H9 (cell line): ENCODE results near the gene MAPK6. TPM values are rescaled to one million over a fixed set of nuclear protein-coding genes. Genes with fewer than 3 reads are reported as not detected.
A peak's percentile ranks its signal among the peaks of the same experiment; 100 is the strongest.

Experiments
- DNase-seq: peaks from one replicate; pipeline ENCODE4 v3.0.0-alpha.2; 2017
- H2AFZ ChIP-seq: one replicate; pipeline ENCODE4 v1.6.1; 2013; ENCODE audit warnings: mild to moderate bottlenecking, low read length, control low read depth, moderate library complexity
- H2AK5ac ChIP-seq: 2 replicates; pipeline ENCODE4 v1.6.1; 2013; ENCODE audit warnings: low read length, control low read depth, mixed read lengths; ENCODE audit not compliant: insufficient read length
- H2BK120ac ChIP-seq: one replicate; pipeline ENCODE4 v1.6.1; 2013; ENCODE audit warnings: low read depth, mild to moderate bottlenecking, low read length, control low read depth, inconsistent platforms; ENCODE audit not compliant: poor library complexity, severe bottlenecking
- H2BK12ac ChIP-seq: 2 replicates; pipeline ENCODE4 v1.6.1; 2013; ENCODE audit warnings: low read length, control low read depth, mixed read lengths, low read depth; ENCODE audit not compliant: insufficient read length
- H2BK15ac ChIP-seq: 2 replicates; pipeline ENCODE4 v1.6.1; 2013; ENCODE audit warnings: low read depth, low read length, control low read depth
- H2BK20ac ChIP-seq: one replicate; pipeline ENCODE4 v1.6.1; 2013; ENCODE audit warnings: low read depth, mild to moderate bottlenecking, low read length, control low read depth, inconsistent platforms; ENCODE audit not compliant: poor library complexity, severe bottlenecking
- H2BK5ac ChIP-seq: 2 replicates; pipeline ENCODE4 v1.6.1; 2013; ENCODE audit warnings: low read length, control low read depth, mixed read lengths; ENCODE audit not compliant: insufficient read length
- H3K14ac ChIP-seq: 2 replicates; pipeline ENCODE4 v1.6.1; 2013; ENCODE audit warnings: low read length, control low read depth; ENCODE audit not compliant: insufficient read depth
- H3K18ac ChIP-seq: 2 replicates; pipeline ENCODE4 v1.6.1; 2013; ENCODE audit warnings: low read depth, mild to moderate bottlenecking, mixed read lengths, low read length, control low read depth; ENCODE audit not compliant: insufficient read length
- H3K23ac ChIP-seq: 2 replicates; pipeline ENCODE4 v1.6.1; 2013; ENCODE audit warnings: low read length, control low read depth, mixed read lengths, low read depth; ENCODE audit not compliant: insufficient read length
- H3K23me2 ChIP-seq: 2 replicates; pipeline ENCODE4 v1.6.1; 2013; ENCODE audit warnings: low read depth, mild to moderate bottlenecking, mixed read lengths, low read length, control low read depth; ENCODE audit not compliant: insufficient read length, poor library complexity, severe bottlenecking
- H3K27ac ChIP-seq: 2 replicates; pipeline ENCODE4 v1.5.1; 2013; ENCODE audit warnings: low read length, control low read depth, mixed read lengths, low read depth; ENCODE audit not compliant: insufficient read length
- H3K27me3 ChIP-seq: 2 replicates; pipeline ENCODE4 v1.6.1; 2013; ENCODE audit warnings: low read length, control low read depth, inconsistent platforms; ENCODE audit not compliant: insufficient read depth
- H3K4ac ChIP-seq: 2 replicates; pipeline ENCODE4 v1.6.1; 2013; ENCODE audit warnings: low read depth, mild to moderate bottlenecking, control low read depth, inconsistent platforms, low read length, moderate library complexity
- H3K4me1 ChIP-seq: 2 replicates; pipeline ENCODE4 v1.6.1; 2013; ENCODE audit warnings: low read length, control low read depth, inconsistent platforms; ENCODE audit not compliant: insufficient read depth
- H3K4me2 ChIP-seq: 2 replicates; pipeline ENCODE4 v1.6.1; 2013; ENCODE audit warnings: low read length, control low read depth, mixed read lengths; ENCODE audit not compliant: insufficient read length, insufficient read depth
- H3K56ac ChIP-seq: 2 replicates; pipeline ENCODE4 v1.6.1; 2013; ENCODE audit warnings: low read depth, mild to moderate bottlenecking, mixed read lengths, low read length, control low read depth; ENCODE audit not compliant: insufficient read length
- H3K79me1 ChIP-seq: 2 replicates; pipeline ENCODE4 v1.6.1; 2013; ENCODE audit warnings: low read depth, mild to moderate bottlenecking, moderate library complexity, low read length, control low read depth, inconsistent platforms; ENCODE audit not compliant: insufficient read depth, poor library complexity, severe bottlenecking
- H3K79me2 ChIP-seq: 2 replicates; pipeline ENCODE4 v1.6.1; 2013; ENCODE audit warnings: low read length, control low read depth, inconsistent platforms; ENCODE audit not compliant: insufficient read depth
- H3K9ac ChIP-seq: 2 replicates; pipeline ENCODE4 v1.6.1; 2013; ENCODE audit warnings: low read length, control low read depth, mixed read lengths; ENCODE audit not compliant: insufficient read length; ENCODE audit errors: extremely low read depth
- H3K9me3 ChIP-seq: one replicate; pipeline ENCODE4 v1.6.1; 2013; ENCODE audit warnings: low read depth, low read length, inconsistent platforms; ENCODE audit not compliant: control insufficient read depth
- H3T11ph ChIP-seq: one replicate; pipeline ENCODE4 v1.6.1; 2013; ENCODE audit warnings: mild to moderate bottlenecking, low read length, control low read depth, inconsistent platforms
- H4K20me1 ChIP-seq: one replicate; pipeline ENCODE4 v1.6.1; 2013; ENCODE audit not compliant: control insufficient read depth, insufficient read length, insufficient read depth
- H4K5ac ChIP-seq: 2 replicates; pipeline ENCODE4 v1.6.1; 2013; ENCODE audit warnings: low read depth, mild to moderate bottlenecking, mixed read lengths, low read length, control low read depth; ENCODE audit not compliant: insufficient read length
- H4K8ac ChIP-seq: replicated peaks from 2 replicates; pipeline ENCODE4 v1.6.1; 2013; ENCODE audit warnings: low read length, control low read depth, mixed read lengths, low read depth; ENCODE audit not compliant: insufficient read length
- H4K91ac ChIP-seq: 2 replicates; pipeline ENCODE4 v1.6.1; 2013; ENCODE audit warnings: low read depth, mild to moderate bottlenecking, moderate library complexity, mixed read lengths, low read length, control low read depth; ENCODE audit not compliant: insufficient read length
- H3K27ac Mint-ChIP-seq, 3 experiments: 2 replicates in 2 of 3; 3 replicates in 1 of 3; pipeline ENCODE4 v1.8.0; 2020 to 2021; ENCODE audit warnings: mixed read lengths in 3 of 3, mild to moderate bottlenecking in 1 of 3, moderate library complexity in 1 of 3
- H3K27me3 Mint-ChIP-seq: 2 replicates; pipeline ENCODE4 v1.8.0; 2021; ENCODE audit warnings: low read depth, mild to moderate bottlenecking, moderate library complexity, mixed read lengths
- H3K36me3 Mint-ChIP-seq, 3 experiments: 2 replicates in 2 of 3; 3 replicates in 1 of 3; pipeline ENCODE4 v1.8.0; 2020 to 2021; ENCODE audit warnings: low read depth in 3 of 3, mixed read lengths in 3 of 3; ENCODE audit not compliant: insufficient read depth in 1 of 3
- H3K4me1 Mint-ChIP-seq, 2 experiments: 2 replicates each; pipeline ENCODE4 v1.8.0; 2020; ENCODE audit warnings: mixed read lengths in 2 of 2
- H3K4me3 Mint-ChIP-seq, 2 experiments: 2 replicates in 1 of 2; 3 replicates in 1 of 2; pipeline ENCODE4 v1.8.0; 2020 to 2021; ENCODE audit warnings: mild to moderate bottlenecking in 2 of 2, mixed read lengths in 2 of 2, moderate library complexity in 1 of 2
- H3K9me3 Mint-ChIP-seq, 2 experiments: 2 replicates in 1 of 2; 3 replicates in 1 of 2; pipeline ENCODE4 v1.8.0; 2020; ENCODE audit warnings: mild to moderate bottlenecking in 2 of 2, mixed read lengths in 2 of 2, moderate library complexity in 1 of 2
- CTCF ChIP-seq: fragments of 200-600 bp; sonication (generic); conservative IDR thresholded peaks from 3 replicates; pipeline ENCODE4 v1.8.0; 2021; ENCODE audit warnings: antibody characterized with exemption, mild to moderate bottlenecking
- WGBS: extraction: QIAGEN DNeasy Blood & Tissue Kit; methylation state at CpG from one replicate; pipeline ENCODE4 v1.1.7; 2013; ENCODE audit warnings: missing lambda C conversion rate, low lambda C conversion rate, mixed read lengths; ENCODE audit not compliant: insufficient read length; ENCODE audit errors: extremely low coverage; 5-methylcytosine and 5-hydroxymethylcytosine counted together
- total RNA-seq: library from RNA; stranded (reverse); gene quantifications from 2 replicates; pipeline ENCODE4 v1.2.1, GENCODE V29; 2021

MAPK6 gene
- total RNA-seq, 1 experiment from 2014 or later = 88.6 TPM

DNA sequence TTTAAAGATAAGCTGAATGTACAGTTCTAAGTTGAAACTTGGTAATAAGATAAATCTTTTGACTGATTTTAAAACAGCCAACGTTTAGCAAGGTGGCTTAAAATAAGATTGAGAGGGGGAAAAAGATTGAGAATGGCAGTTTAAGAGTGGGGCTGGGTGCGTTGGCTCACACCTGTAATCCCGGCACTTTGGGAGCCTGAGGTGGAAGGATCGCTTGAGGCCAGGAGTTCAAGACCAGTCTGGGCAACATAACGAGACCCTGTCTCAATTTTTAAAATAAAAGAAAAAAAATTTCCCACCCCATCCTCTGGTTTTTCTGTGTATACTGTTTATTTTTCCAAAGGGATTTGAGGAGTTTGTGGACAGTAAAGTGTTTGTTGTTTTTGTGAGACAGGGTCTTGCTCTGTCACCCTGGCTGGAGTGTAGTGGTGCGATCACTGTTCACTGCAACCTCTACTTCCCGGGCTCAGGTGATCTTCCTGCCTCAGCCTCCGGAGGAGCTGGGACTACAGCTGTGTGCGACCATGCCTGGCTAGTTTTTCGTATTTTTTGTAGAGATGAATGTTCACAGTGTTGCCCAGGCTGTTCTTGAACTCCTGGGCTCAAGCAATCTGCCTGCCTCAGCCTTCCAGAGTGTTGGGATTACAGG lies 3.0 kb downstream of the MAPK6 start:
- no peak overlapping the region for H3K56ac ChIP-seq
- Mint-ChIP-seq H3K27ac (peak overlapping the region; percentile 59 to 88 (median 85); a peak in 5 of 7 replicates), H3K9me3 (peaks cover 4 to 5% of the 10 kb centered on the region in 2 experiments; a peak in 2 of 5 replicates), H3K4me1 (peaks cover 36 to 46% of the 10 kb centered on the region in 2 experiments), H3K4me3 (peak overlapping the region; percentile 17 to 66; a peak in 2 of 5 replicates), H3K27me3 (peaks cover 1% of the 10 kb centered on the region; the same call in 1 of the 2 replicates), H3K36me3 (peaks cover 0 to 14% (median 0%) of the 10 kb centered on the region in 3 experiments; a peak in 4 of 7 replicates)
- no peak for DNase-seq
- no peak overlapping the region for H4K5ac ChIP-seq
- H3K23ac ChIP-seq = no peak overlapping the region
- H3K4me1 ChIP-seq = no peaks in the 10 kb centered on the region; the same call in 1 of the 2 replicates
- H3K14ac ChIP-seq = no peak overlapping the region
- H3K4me2 ChIP-seq = peak overlapping the region; percentile 21
- H3K18ac ChIP-seq = no peak overlapping the region
- no peak overlapping the region for H2BK20ac ChIP-seq
- no peak overlapping the region for H3K4ac ChIP-seq
- no peak overlapping the region for H2BK12ac ChIP-seq
- no peak overlapping the region for H2AFZ ChIP-seq
- no peaks in the 10 kb centered on the region for H3K9me3 ChIP-seq
- H3K79me1 ChIP-seq = peaks cover 7% of the 10 kb centered on the region
- H3K79me2 ChIP-seq = peaks cover 42% of the 10 kb centered on the region; the same call in 1 of the 2 replicates
- no peak overlapping the region for H4K91ac ChIP-seq
- H2BK5ac ChIP-seq = no peak overlapping the region
- no peaks in the 10 kb centered on the region for H3K27me3 ChIP-seq
- H4K20me1 ChIP-seq = no peaks in the 10 kb centered on the region
- H2AK5ac ChIP-seq = no peak overlapping the region
- H3T11ph ChIP-seq = no peak overlapping the region
- no peak for TF ChIP-seq CTCF
- no peak overlapping the region for H4K8ac ChIP-seq
- no peak overlapping the region for H3K27ac ChIP-seq
- no peak overlapping the region for H2BK120ac ChIP-seq
- peaks cover 6% of the 10 kb centered on the region for H3K23me2 ChIP-seq
- H3K9ac ChIP-seq = no peak overlapping the region
- WGBS = no CpG with 5 or more reads among the region's 10 CpGs
- no peak overlapping the region for H2BK15ac ChIP-seq
